Measurements from ENCODE around the gene ADGRA1.

ADGRA1 gene

GRCh38 chr10:133088179-133088955 lies 643 bp downstream of the ADGRA1 start:
- TF ChIP-seq, protein P1, sequence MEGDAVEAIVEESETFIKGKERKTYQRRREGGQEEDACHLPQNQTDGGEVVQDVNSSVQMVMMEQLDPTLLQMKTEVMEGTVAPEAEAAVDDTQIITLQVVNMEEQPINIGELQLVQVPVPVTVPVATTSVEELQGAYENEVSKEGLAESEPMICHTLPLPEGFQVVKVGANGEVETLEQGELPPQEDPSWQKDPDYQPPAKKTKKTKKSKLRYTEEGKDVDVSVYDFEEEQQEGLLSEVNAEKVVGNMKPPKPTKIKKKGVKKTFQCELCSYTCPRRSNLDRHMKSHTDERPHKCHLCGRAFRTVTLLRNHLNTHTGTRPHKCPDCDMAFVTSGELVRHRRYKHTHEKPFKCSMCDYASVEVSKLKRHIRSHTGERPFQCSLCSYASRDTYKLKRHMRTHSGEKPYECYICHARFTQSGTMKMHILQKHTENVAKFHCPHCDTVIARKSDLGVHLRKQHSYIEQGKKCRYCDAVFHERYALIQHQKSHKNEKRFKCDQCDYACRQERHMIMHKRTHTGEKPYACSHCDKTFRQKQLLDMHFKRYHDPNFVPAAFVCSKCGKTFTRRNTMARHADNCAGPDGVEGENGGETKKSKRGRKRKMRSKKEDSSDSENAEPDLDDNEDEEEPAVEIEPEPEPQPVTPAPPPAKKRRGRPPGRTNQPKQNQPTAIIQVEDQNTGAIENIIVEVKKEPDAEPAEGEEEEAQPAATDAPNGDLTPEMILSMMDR (conservative IDR thresholded peaks at IDR 0.05; ENCODE audit: low read depth, low read length): no peak
- DNase-seq (ENCODE audit: low read depth): no peak
- no peak overlapping the region for H3K4me3 ChIP-seq (ENCODE audit: low read length)

DNA sequence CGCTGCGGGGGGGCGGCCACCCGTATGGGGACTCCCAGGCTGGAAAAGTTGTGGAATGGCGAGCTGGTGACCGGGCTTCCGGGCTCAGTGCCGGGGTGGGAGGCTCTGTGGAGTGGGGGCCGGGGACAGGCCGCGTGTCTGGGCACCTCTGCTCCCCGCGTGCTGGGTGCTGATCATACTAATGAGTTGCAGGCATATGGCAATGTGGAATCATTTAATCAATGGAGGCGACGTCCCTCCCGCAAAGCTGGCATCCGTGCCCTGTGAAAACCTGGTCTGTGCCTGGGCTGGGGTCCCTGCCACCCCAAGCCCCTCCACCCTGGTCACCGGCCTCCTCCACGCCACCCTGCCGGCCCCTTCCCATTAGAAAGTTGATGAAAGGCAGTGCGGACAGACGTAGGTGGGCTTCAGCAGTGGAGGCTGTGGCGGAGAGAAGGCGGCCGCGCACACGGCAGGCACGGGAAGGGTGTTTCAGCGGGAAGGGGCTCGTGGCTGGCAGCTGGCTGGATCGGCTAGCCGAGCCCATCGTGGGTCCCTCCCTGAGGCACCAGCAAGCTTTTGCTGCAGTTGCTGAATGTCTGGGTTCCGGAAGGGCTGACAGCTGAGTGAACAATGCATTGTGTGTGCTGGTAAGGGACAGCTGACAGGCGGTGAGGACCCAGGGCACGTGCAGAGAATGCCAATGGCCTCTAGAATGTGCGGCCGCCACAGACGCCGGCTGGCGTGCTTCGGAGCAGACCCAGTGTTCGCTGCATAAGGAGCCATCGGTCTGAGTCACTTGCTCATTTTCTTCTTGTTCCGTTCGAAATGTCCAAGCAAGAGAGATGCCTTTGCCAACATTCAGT lies 1.5 kb downstream of the ADGRA1 start:
- TF ChIP-seq, protein P1 (conservative IDR thresholded peaks at IDR 0.05; ENCODE audit: low read depth, low read length): no peak
- H3K4me3 ChIP-seq (ENCODE audit: low read length): no peak overlapping the region
- no peak for DNase-seq (ENCODE audit: low read depth)

DNA sequence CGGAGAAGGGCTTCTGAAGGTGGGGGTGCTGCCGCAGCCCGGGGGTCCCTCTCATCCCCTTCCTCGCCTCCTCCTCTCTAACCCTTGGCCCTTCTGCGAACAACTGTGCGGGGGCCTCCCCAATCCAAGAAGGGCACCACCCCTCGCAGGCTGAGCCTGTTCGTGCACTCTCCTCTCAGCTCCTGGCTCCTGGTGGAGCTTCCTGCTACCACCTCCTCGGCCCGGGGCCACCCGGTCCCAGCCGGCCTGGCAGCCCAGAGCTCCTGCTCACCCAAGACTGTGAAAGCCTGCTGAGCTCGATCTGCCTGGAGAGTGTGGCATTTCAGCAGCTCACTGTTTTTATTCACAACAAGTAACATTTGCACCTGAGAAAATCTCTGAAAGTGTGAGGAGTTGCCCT lies 2.4 kb downstream of the ADGRA1 start:
- TF ChIP-seq, protein P1 (conservative IDR thresholded peaks at IDR 0.05; ENCODE audit: low read depth, low read length): no peak
- DNase-seq (ENCODE audit: low read depth): no peak
- no peak overlapping the region for H3K4me3 ChIP-seq (ENCODE audit: low read length)

DNA sequence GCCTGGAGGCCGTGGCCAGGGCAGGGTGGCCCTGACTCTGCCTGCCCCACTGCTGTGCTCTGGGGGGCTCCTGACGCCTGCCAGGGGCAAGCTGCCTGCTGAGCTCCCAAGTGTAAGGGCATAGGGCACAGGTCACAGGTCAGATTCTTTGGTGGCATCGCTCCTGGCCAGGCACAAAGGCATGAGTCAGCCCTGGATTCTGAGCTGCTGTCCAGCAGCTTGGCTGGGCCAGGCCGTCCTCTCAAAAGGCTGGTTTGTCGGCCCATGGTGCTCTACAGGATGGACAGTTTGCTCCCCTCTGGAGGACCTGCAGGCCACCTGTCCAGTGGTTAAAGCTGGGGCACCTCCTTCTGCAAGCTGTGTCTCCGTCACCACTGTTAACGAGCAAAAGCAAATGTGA lies 2.9 kb downstream of the ADGRA1 start:
- DNase-seq (ENCODE audit: low read depth): no peak
- TF ChIP-seq, protein P1 (conservative IDR thresholded peaks at IDR 0.05; ENCODE audit: low read depth, low read length): no peak
- no peak overlapping the region for H3K4me3 ChIP-seq (ENCODE audit: low read length)

DNA sequence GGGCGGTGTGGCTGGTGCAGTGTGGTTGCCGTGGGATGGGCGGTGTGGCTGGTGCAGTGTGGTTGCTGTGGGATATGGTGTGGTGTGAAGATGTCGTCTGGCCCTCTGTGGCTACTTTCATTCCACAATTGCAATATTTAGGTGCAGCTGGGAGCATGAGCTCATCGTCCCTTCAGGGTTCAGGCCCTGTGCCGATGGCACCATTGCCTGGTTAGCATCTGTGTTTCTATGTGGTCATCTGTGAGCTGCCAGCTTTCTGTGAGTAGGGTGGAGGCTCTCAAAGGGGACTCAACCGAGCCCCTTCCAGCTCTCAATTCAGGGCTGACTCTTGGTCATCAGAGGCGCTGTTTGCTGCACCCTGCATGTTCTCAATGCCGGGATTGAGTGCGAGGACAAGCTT lies 3.6 kb downstream of the ADGRA1 start:
- H3K4me3 ChIP-seq (ENCODE audit: low read length): no peak overlapping the region
- no peak for DNase-seq (ENCODE audit: low read depth)
- TF ChIP-seq, protein P1 (conservative IDR thresholded peaks at IDR 0.05; ENCODE audit: low read depth, low read length): no peak

DNA sequence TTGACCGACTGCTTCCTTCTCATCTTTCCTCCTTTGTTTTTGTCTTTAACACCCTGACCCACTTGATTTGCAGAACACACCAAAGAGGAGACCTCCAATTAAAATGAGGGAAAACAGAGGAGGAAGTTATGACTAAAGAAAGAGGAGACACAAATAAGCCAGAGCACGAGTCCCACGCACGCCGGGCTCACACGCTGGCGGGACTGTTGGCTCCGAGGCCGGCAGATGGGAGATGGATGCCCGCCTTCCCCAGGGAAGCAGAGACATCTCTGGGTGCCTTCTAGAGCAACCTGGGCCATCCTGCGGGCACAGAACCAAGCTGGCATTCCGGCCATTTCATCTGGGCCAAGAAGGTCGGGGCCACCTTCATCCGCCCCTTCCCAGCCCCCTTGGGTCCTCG lies 5.6 kb downstream of the ADGRA1 start:
- no peak for DNase-seq (ENCODE audit: low read depth)
- TF ChIP-seq, protein P1 (conservative IDR thresholded peaks at IDR 0.05; ENCODE audit: low read depth, low read length): no peak

More for the DNA sequence above, 5.6 kb downstream of the ADGRA1 start:
- no peak overlapping the region for H3K4me3 ChIP-seq (ENCODE audit: low read length)
